MG63 (cell line): ENCODE measurements around the gene DEAF1. TPM values are rescaled to one million over a fixed set of nuclear protein-coding genes. Genes with fewer than 3 reads are reported as not detected.

ENCODE experiments used
- DNase-seq: peaks from one replicate; pipeline ENCODE4 v3.0.0-alpha.2; 2020
- H3K27me3 ChIP-seq: fragments of 250-450 bp; sonication (Bioruptor Pico); 2 replicates; pipeline ENCODE4 v1.5.1; 2020; ENCODE audit warnings: mild to moderate bottlenecking, moderate library complexity
- H3K36me3 ChIP-seq: fragments of 250-450 bp; sonication (Bioruptor Pico); 2 replicates; pipeline ENCODE4 v1.5.1; 2020; ENCODE audit warnings: mild to moderate bottlenecking, moderate library complexity
- H3K4me3 ChIP-seq: fragments of 250-450 bp; sonication (Bioruptor Pico); 2 replicates; pipeline ENCODE4 v1.5.1; 2020; ENCODE audit warnings: mild to moderate bottlenecking, moderate library complexity
- H3K9me3 ChIP-seq: fragments of 250-450 bp; sonication (Bioruptor Pico); 2 replicates; pipeline ENCODE4 v1.5.1; 2020; ENCODE audit warnings: mild to moderate bottlenecking, moderate library complexity
- total RNA-seq: library from RNA; depleted of rRNA; stranded (reverse); fragments of >200 nt; shearing (Covaris generic); gene quantifications from 2 replicates; pipeline ENCODE4 v1.2.3, GENCODE V29; 2014; ENCODE audit warnings: low replicate concordance

Gene DEAF1
- total RNA-seq, 1 experiment from 2014 or later = 34.6 TPM

DNA sequence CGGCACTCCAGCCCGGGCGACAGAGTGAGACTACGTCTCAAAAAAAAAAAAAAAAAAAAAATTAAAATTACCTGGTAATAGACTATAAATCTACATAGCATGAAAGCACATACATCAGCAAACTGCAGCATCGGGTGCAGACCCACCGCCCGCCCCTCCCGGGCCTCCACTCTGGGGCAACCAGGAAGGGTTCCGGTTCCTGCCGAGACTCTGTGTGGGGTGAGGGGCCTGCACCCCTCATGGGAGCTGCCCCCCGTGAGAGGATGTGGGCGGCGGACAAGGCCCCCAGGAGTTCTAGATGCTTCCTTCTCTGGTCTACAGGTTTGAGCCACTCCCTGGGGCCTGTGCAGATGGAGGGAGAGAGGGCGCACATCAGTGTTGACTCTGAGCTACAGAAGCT, 48.8 kb downstream of the DEAF1 start:
- Histone ChIP-seq H3K27me3 (no peaks in the 10 kb centered on the region), H3K36me3 (peaks cover 60% of the 10 kb centered on the region), H3K9me3 (no peaks in the 10 kb centered on the region), H3K4me3 (no peak overlapping the region)
- DNase-seq = no peak

DNA sequence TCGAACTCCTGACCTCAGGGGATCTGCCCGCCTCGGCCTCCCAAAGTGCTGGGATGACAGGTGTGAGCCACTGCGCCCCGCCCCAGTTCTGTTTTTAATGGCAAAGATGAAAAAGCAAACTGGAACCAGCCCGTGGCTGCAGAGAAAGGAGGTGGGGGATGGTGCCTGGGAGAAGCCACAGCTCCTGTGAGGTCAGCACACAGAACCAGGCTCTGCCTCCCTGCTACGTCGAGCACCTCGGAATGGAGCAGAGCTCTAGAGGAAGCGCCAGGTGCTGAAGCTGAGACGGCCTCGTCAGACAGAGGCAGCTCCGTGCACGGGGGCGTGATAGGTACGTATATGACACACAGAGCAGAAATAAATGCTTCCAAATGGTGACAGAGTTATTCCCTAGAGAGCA, 49.5 kb downstream of the DEAF1 start:
- Histone ChIP-seq H3K4me3 (no peak overlapping the region), H3K36me3 (peaks cover 60% of the 10 kb centered on the region), H3K9me3 (no peaks in the 10 kb centered on the region), H3K27me3 (no peaks in the 10 kb centered on the region)
- DNase-seq = no peak

DNA sequence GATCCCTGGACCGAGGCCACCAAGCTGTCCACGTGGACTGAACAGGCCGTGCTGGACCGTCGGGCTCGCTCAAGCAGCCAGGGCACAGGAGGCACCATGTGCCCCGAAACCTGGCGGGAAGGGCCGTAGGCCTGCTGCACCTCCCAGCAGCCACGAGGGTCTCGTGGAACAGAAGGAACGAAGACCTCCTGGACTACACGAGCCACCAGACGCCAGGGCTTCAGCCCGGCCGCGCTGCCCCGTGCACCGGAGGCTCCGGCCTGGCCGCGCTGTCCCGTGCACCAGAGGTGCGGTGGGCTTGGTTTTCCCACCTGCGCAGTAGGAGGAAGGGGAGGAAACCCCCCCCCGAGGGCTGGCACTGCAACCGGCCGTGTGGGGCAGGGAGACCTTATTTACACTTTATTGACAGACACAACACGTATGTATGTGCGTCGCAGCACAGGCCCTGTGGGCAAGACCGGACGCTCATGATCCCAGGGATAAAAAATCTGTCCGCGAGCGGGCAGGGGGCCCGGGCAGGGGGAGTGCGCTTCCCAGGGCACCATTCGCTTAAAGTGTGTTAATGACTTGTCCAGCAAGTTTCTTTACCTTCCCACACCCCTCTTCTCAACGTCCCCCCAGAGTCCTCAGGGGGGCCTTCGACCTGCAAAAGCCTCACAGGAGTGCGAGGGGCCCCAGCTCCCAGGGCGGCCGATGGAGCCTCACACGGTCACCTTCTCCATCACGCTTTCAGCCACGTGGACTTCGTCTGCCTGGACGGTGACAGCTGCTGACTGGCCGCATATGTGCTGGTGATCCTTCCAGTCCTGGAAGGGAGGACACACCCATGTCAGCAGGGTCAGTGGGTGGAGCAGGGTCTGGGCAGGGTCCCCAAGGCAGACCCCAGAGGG, 50.9 kb downstream of the DEAF1 start:
- Histone ChIP-seq H3K4me3 (no peak overlapping the region), H3K9me3 (no peaks in the 10 kb centered on the region), H3K36me3 (peaks cover 55% of the 10 kb centered on the region), H3K27me3 (no peaks in the 10 kb centered on the region)
- no peak for DNase-seq

- Histone ChIP-seq H3K4me3 (no peak overlapping the region), H3K27me3 (no peaks in the 10 kb centered on the region), H3K36me3 (peaks cover 51% of the 10 kb centered on the region), H3K9me3 (no peaks in the 10 kb centered on the region)
- DNase-seq = no peak
These were observed 51.7 kb downstream of the DEAF1 start for GRCh38 chr11:643366-643765.

GRCh38 chr11:641806-642370, 53.1 kb downstream of the DEAF1 start:
- Histone ChIP-seq H3K4me3 (no peak overlapping the region), H3K36me3 (peaks cover 54% of the 10 kb centered on the region), H3K27me3 (no peaks in the 10 kb centered on the region), H3K9me3 (no peaks in the 10 kb centered on the region)
- DNase-seq = no peak

DNA sequence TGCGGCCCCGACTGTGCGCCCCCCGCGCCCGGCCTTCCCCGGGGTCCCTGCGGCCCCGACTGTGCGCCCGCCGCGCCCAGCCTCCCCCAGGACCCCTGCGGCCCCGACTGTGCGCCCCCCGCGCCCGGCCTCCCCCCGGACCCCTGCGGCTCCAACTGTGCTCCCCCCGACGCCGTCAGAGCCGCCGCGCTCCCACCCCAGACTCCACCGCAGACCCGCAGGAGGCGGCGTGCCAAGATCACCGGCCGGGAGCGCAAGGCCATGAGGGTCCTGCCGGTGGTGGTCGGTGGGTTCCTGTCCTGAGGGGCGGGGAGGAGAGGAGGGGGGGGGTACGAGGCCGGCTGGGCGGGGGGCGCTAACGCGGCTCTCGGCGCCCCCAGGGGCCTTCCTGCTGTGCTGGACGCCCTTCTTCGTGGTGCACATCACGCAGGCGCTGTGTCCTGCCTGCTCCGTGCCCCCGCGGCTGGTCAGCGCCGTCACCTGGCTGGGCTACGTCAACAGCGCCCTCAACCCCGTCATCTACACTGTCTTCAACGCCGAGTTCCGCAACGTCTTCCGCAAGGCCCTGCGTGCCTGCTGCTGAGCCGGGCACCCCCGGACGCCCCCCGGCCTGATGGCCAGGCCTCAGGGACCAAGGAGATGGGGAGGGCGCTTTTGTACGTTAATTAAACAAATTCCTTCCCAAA, 54.9 kb downstream of the DEAF1 start:
- H3K4me3 ChIP-seq = no peak overlapping the region
- peaks cover 43% of the 10 kb centered on the region for H3K36me3 ChIP-seq
- no peaks in the 10 kb centered on the region for H3K27me3 ChIP-seq
- no peaks in the 10 kb centered on the region for H3K9me3 ChIP-seq
- DNase-seq = no peak

DNA sequence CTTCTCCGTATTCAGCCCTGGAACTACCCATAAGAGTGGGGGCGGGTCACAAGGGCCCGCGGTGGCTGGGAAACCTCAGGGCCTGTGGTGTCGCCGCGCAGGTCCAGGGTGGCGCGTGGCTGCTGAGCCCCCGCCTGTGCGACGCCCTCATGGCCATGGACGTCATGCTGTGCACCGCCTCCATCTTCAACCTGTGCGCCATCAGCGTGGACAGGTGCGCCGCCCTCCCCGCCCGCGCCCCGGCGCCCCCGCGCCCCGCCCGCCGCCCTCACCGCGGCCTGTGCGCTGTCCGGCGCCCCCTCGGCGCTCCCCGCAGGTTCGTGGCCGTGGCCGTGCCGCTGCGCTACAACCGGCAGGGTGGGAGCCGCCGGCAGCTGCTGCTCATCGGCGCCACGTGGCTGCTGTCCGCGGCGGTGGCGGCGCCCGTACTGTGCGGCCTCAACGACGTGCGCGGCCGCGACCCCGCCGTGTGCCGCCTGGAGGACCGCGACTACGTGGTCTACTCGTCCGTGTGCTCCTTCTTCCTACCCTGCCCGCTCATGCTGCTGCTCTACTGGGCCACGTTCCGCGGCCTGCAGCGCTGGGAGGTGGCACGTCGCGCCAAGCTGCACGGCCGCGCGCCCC, 55.6 kb downstream of the DEAF1 start:
- Histone ChIP-seq H3K27me3 (no peaks in the 10 kb centered on the region), H3K36me3 (peaks cover 50% of the 10 kb centered on the region), H3K4me3 (no peak overlapping the region), H3K9me3 (no peaks in the 10 kb centered on the region)
- DNase-seq = no peak

DNA sequence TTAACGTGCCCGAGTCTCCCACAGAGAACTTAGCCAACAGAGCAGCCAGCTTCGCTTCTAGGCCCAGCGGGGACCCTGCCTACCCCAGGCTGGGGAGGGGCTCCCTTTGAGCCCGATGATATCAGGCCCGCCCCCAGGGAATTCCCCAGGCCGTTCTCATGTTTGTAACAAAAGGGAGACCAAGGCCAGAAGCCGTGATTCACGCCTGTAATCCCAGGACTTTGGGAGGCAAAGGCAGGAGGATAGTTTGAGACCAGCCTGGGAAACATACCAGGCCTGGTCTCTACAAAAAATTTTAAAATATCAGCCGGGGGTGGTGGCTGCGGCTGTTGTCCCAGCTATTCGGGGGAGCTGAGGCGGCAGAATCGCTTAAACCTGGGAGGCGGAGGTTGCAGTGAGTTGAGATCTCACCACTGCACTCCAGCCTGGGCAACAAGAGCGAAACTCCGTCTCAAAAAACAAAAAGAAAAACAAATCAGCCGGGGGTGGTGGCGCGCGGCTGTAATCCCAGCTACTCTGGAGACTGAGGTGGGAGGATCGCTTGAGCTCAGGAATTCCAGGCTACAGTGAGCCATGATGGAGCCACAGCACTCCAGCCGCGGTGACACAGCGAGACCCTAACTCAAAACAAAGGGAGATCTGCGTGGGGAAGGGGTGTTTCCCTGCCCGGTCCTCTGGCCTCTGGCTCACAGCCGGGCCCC, 56.2 kb downstream of the DEAF1 start:
- H3K4me3 ChIP-seq = no peak overlapping the region
- H3K27me3 ChIP-seq = no peaks in the 10 kb centered on the region
- H3K9me3 ChIP-seq = no peaks in the 10 kb centered on the region
- DNase-seq = no peak
- peaks cover 47% of the 10 kb centered on the region for H3K36me3 ChIP-seq

DNA sequence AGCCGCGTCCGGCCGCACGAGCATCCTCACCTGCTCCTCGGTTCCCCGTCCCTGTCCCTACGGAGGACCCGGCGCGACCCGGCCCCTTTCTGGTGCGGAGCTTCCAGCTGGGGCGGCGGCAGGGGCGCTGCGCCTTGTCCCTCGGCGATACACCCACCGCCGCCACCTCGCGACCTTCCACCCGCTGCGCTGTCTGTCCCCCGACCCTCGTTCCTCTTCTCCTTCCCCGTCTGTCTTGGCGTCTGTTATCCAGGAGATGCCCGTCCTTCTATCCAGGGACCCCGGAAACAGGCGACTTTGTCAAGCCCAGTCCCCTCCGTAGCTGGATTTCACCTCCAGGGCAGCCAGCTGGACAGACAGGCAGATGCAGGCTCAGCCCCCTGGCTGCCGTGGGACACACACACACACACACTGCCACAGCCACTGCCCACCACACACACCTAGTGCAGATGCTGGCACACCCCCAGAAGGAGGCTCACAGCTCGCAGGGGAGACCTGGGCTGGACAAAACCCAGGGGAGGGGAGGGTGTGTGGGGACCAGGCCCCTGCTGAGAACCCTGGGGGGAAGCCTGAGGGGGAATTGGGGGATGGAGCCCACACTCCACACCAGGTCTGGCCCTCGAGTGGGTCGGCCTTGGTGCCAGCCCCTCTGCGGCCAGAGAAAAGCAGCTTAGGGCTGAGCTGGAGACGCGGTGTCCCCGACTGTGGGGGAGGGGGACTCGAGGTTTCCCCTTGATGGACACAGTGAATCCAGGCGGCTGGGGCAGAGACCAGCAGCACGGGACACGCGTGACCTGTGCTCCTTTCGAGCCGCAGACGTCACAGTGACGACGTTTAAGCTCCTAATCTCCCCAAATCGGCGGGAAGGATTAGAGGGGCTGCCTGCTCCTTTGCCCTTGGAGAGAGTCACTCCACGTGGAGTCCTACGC, 57.2 kb downstream of the DEAF1 start:
- Histone ChIP-seq H3K36me3 (peaks cover 42% of the 10 kb centered on the region), H3K9me3 (no peaks in the 10 kb centered on the region), H3K27me3 (no peaks in the 10 kb centered on the region), H3K4me3 (no peak overlapping the region)
- DNase-seq = no peak

DNA sequence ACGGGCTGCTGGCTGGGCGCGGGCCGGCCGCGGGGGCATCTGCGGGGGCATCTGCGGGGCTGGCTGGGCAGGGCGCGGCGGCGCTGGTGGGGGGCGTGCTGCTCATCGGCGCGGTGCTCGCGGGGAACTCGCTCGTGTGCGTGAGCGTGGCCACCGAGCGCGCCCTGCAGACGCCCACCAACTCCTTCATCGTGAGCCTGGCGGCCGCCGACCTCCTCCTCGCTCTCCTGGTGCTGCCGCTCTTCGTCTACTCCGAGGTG, 57.8 kb downstream of the DEAF1 start:
- H3K36me3 ChIP-seq = peaks cover 41% of the 10 kb centered on the region
- no peaks in the 10 kb centered on the region for H3K9me3 ChIP-seq
- no peaks in the 10 kb centered on the region for H3K27me3 ChIP-seq
- DNase-seq = no peak
- H3K4me3 ChIP-seq = no peak overlapping the region

DNA sequence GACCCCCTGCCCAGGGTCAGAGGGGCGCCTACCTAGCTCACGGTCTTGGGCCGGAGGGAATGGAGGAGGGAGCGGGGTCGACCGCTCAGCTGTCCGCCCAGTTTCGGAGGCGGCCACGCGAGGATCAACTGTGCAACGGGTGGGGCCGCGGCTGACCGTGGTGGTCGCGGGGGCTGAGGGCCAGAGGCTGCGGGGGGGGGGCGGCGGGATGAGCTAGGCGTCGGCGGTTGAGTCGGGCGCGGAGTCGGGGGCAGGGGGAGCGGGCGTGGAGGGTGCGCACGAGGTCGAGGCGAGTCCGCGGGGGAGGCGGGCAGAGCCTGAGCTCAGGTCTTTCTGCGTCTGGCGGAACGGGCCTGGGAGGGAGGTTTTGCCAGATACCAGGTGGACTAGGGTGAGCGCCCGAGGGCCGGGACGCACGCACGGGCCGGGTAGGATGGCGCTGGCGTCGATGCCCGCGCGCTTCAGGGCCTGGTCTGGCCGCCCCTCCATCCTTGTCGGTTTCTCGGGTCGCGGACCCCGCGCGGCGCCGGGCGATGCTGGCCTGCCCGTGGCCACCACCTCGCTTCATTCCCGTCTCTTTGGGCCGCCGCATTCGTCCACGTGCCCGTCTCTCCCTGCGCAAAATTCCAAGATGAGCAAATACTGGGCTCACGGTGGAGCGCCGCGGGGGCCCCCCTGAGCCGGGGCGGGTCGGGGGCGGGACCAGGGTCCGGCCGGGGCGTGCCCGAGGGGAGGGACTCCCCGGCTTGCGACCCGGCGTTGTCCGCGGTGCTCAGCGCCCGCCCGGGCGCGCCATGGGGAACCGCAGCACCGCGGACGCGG, 58.3 kb downstream of the DEAF1 start, which contains the start of gene DRD4:
TSS of gene DRD4 (plus strand) at position 759 of the 822 bp plus-strand sequence. CDS start at position 795, 36 bp downstream.
- DNase-seq = no peak
- no peak within 1 kb of the TSS for H3K4me3 ChIP-seq
- no peaks in the 10 kb centered on the region for H3K27me3 ChIP-seq
- H3K36me3 ChIP-seq = peaks cover 37% of the 10 kb centered on the region
- no peaks in the 10 kb centered on the region for H3K9me3 ChIP-seq

DNA sequence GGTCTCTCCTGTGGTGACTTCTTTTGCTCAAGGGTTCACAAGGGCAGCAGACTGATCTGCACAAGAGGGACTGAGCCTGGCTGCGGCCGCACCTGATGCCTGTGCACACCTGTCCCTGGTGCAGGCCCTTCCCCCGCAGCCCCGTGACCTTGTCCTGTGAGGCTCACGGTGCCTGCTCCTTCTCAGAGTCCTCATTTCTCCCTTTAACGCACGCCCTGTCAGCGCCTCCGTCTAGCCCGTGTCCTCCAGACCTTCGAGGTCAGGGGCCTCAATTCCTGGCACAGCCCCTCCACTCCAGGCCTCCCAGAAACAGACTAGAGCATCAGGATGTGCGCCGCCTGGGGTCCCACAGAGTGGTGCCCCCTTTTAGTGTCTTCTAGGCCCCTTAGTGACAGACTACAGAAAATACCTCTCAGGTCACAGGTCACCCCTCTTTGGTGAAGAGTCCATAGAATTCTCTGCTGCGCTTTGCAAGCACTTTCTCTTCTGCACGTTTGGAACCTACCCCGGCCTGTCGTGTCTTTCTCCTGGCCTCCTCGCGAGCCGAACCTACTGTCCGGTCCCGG, 59.0 kb downstream of the DEAF1 start:
- Histone ChIP-seq H3K36me3 (peaks cover 33% of the 10 kb centered on the region), H3K9me3 (no peaks in the 10 kb centered on the region), H3K27me3 (no peaks in the 10 kb centered on the region), H3K4me3 (no peak overlapping the region)
- no peak for DNase-seq

DNA sequence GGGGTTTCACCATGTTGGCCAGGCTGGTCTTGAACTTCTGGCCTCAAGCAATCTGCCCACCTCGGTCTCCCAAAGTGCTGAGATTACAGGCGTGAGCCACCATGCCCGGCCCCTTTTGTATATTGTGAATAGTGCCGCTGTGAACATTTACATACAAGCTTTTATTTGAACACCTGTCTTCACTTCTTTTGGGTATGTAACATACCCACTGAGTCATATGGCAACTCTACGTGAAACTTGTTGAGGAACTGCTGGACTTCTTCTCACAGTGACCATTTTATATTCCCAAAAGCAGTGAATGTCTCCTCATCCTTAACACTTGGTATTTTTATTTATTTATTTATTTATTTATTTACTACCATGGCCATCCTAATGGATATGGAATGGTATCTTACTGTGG, 64.2 kb downstream of the DEAF1 start:
- Histone ChIP-seq H3K36me3 (peaks cover 28% of the 10 kb centered on the region), H3K4me3 (no peak overlapping the region), H3K27me3 (no peaks in the 10 kb centered on the region), H3K9me3 (no peaks in the 10 kb centered on the region)
- no peak for DNase-seq

GRCh38 chr11:629237-629583, 65.8 kb downstream of the DEAF1 start:
- no peak for DNase-seq
- no peaks in the 10 kb centered on the region for H3K27me3 ChIP-seq
- H3K36me3 ChIP-seq = peaks cover 18% of the 10 kb centered on the region
- no peak overlapping the region for H3K4me3 ChIP-seq
- no peaks in the 10 kb centered on the region for H3K9me3 ChIP-seq

DNA sequence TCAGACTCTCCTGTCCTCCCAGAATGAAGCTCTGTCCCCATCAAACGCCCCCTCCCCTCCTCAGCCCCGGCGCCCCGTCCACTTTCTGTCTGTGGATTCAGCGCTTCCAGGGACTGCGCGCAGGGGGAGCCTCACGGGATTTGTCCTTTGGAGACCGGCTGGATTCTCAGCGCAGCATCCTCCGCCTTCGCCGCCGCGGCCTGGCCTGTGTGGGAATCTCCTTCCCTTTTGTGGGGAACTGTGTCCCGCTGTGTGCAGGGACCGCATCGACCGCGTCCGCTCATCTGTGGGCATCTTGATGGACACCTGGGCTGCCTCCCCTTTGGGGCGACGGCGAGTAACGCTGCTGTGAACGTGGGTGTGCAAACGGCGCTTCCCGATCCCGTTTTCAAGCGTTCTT, 67.0 kb downstream of the DEAF1 start:
- H3K27me3 ChIP-seq = no peaks in the 10 kb centered on the region
- no peak for DNase-seq
- H3K9me3 ChIP-seq = no peaks in the 10 kb centered on the region
- H3K4me3 ChIP-seq = no peak overlapping the region
- H3K36me3 ChIP-seq = peaks cover 20% of the 10 kb centered on the region
